Bronchial epithelial cell (primary cell): ENCODE measurements around the gene CCL18. TPM values are rescaled to one million over a fixed set of nuclear protein-coding genes. Genes with fewer than 3 reads are reported as not detected.

Experiments used
- DNase-seq: peaks from one replicate; pipeline ENCODE4 v3.0.0-alpha.2; 2010; ENCODE audit warnings: low read depth
- FAIRE-seq: peaks from 2 replicates; lab custom pipeline; 2011; peaks lifted over from hg19 to GRCh38; lab: Jason Lieb, UNC
- H3K27me3 ChIP-seq: 2 replicates; pipeline ENCODE4 v1.5.1; 2011; ENCODE audit warnings: low read length; ENCODE audit not compliant: control insufficient read depth, insufficient read depth
- H3K36me3 ChIP-seq: 2 replicates; pipeline ENCODE4 v1.5.1; 2011; ENCODE audit warnings: low read length; ENCODE audit not compliant: control insufficient read depth, insufficient read depth
- H3K4me3 ChIP-seq: 2 replicates; pipeline ENCODE4 v1.5.1; 2011; ENCODE audit warnings: mild to moderate bottlenecking, low read depth, low read length, control low read depth
- total RNA-seq: library from RNA; depleted of rRNA; stranded (reverse); fragments of >200 nt; gene quantifications from 2 replicates; pipeline ENCODE4 v1.2.1, GENCODE V29; 2014
- TF ChIP-seq, protein P1 (sequence below): IDR thresholded peaks from 2 replicates; pipeline ENCODE4 v1.5.1; 2011; ENCODE audit warnings: mild to moderate bottlenecking, moderate library complexity, low read length, control low read depth, inconsistent platforms; ENCODE audit not compliant: insufficient read depth, severe bottlenecking

Gene CCL18
- total RNA-seq, 1 donor from 2014 or later, result under 0.01 TPM

DNA sequence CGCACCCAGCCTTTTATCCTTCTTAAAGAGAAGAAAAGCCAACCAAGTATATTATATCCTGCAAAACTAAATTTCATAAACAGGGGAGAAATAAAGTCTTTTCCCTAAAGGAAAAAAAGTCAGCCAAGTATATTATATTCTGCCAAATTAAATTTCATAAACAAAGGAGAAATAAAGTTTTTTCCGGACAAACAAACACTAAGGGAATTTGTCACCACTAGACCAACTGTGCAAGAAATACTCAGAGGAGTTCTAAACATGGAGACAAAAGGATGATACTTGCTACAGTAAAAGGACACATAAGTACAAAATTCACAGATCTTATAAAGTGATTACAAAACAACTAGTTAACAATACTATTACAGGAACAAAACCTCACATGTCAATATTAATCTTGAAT, 14.4 kb upstream of the CCL18 start:
- DNase-seq (no peak), FAIRE-seq (no peak)
- no peaks in the 10 kb centered on the region for H3K36me3 ChIP-seq
- no peak overlapping the region for H3K4me3 ChIP-seq
- H3K27me3 ChIP-seq, result peaks cover 2% of the 10 kb centered on the region
- TF ChIP-seq, protein P1, sequence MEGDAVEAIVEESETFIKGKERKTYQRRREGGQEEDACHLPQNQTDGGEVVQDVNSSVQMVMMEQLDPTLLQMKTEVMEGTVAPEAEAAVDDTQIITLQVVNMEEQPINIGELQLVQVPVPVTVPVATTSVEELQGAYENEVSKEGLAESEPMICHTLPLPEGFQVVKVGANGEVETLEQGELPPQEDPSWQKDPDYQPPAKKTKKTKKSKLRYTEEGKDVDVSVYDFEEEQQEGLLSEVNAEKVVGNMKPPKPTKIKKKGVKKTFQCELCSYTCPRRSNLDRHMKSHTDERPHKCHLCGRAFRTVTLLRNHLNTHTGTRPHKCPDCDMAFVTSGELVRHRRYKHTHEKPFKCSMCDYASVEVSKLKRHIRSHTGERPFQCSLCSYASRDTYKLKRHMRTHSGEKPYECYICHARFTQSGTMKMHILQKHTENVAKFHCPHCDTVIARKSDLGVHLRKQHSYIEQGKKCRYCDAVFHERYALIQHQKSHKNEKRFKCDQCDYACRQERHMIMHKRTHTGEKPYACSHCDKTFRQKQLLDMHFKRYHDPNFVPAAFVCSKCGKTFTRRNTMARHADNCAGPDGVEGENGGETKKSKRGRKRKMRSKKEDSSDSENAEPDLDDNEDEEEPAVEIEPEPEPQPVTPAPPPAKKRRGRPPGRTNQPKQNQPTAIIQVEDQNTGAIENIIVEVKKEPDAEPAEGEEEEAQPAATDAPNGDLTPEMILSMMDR, result no peak

DNA sequence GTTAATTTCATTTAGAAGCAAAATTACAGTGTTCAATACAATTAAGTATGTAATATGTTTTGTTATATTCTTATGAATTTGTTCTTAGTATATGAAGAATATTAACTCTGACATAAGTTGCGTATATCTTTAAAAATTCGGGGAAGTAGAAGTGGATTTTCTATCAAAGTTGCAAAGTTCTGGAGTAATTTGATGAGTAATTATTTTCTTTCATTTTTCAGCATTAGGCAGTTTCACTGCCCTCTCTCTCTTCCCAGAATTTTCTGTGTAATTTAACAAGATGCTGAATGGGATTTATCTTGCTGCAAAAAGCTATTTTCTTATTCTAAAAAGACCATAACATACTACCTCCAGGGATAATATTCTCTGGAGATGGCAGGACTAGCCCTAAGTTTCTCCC, 8.9 kb upstream of the CCL18 start:
- Histone ChIP-seq H3K36me3 (no peaks in the 10 kb centered on the region), H3K27me3 (no peaks in the 10 kb centered on the region), H3K4me3 (no peak overlapping the region)
- DNase-seq (no peak), FAIRE-seq (no peak)
- TF ChIP-seq, protein P1, result no peak

DNA sequence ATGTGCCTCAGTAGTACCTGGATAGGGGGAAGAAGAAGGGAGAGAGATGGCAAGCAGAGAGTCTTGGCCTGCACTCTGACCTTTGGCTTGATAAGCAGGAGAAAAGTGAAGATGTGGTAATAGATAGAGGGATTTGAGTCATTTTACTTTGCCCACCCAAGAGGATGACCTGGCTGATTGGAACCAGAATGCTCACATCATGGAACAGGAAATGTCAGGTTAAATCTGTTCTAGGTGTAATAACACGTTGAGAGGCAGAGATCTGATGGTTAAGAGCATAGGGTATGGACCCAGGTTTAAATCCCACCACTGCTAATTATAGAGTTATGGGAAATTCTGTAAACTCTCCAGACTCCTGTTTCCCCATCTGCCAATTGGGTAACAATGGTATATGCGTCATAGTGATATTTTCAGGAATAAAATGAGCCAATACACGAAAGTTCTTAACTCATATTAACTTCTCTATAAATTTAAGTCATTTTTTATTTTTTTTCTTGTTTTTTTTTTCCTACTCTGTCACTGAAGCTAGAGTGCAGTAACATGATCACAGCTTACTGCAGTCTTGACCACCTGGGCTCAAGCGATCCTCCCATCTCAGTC, 8.1 kb upstream of the CCL18 start:
- no peaks in the 10 kb centered on the region for H3K27me3 ChIP-seq
- H3K4me3 ChIP-seq, result no peak overlapping the region
- DNase-seq, result no peak
- FAIRE-seq, result no peak
- TF ChIP-seq, protein P1, result no peak
- no peaks in the 10 kb centered on the region for H3K36me3 ChIP-seq

DNA sequence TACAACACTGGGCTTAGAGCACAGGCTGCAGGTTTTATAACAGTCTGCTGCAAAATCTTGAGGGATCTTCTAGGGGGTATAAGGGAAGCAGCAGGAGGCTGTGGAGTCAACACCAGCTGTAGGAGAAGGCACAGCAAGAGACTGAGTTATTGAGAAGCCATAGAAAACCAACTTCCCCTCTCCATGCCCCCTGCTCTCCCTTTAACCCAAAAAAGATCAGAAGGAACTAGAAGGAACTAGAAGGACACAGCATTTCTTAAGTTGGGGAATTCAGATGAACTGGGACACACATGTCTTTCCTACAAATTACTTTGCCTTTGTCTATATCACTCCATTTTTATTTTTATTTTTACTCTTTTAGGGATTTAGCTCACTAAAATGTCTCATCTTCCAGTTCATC, 6.2 kb upstream of the CCL18 start:
- DNase-seq (no peak), FAIRE-seq (no peak)
- TF ChIP-seq, protein P1, result no peak
- Histone ChIP-seq H3K27me3 (no peaks in the 10 kb centered on the region), H3K4me3 (no peak overlapping the region), H3K36me3 (no peaks in the 10 kb centered on the region)

DNA sequence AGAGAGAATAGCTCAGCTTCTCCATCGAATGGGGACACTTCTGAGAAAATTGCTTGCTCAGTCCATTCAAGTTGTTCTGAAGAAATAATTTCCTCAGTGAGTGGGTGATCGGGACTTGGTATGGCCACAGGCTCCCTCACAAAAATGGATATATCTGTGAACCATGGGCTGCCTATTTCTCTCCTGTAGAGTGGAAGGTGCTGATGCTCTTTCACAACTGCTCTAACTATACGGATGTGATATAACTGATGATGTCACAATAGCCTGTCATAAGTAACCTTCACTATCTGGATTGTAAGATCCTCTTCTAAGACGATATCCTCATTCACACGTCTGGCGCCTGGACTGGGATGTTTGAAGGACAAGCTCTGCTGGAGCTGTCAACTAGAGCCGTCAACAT, 4.7 kb upstream of the CCL18 start:
- H3K4me3 ChIP-seq, result no peak overlapping the region
- DNase-seq (no peak), FAIRE-seq (no peak)
- H3K27me3 ChIP-seq, result no peaks in the 10 kb centered on the region
- no peaks in the 10 kb centered on the region for H3K36me3 ChIP-seq
- TF ChIP-seq, protein P1, result no peak

DNA sequence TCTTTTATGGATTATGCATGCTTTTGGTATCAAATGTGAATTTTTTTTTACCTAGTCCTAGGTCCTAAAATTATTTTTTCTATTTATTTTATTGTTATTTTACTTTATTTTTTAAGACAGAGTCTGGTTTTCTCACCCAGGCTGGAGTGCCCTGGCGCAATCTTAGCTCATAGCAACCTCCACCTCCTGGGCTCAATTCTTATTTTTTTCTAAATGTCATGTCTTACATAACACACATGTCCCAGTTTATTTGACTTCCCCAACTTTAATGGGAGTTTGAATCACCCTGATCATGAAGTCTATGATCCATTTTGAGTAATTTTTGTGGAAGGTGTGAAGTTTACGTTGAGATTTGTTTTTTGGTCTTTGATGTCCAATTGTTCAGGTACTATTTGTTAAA, 3.3 kb upstream of the CCL18 start:
- DNase-seq (no peak), FAIRE-seq (no peak)
- Histone ChIP-seq H3K4me3 (no peak overlapping the region), H3K36me3 (no peaks in the 10 kb centered on the region), H3K27me3 (no peaks in the 10 kb centered on the region)
- TF ChIP-seq, protein P1, result no peak
